ENCODE data around the gene GNA14.

GRCh38 chr9:77495834-77496671 is 152.1 kb downstream of the GNA14 start:
- TF ChIP-seq POLR2A (IDR thresholded peaks at IDR 0.05; ENCODE audit: low read length) (no peak), GATA1 (IDR thresholded peaks at IDR 0.05; ENCODE audit: low read depth, low read length) (no peak)
